ENCODE results near the gene SLC38A3.
A peak's percentile ranks its signal among the peaks of the same experiment; 100 is the strongest.

SLC38A3 gene

DNA sequence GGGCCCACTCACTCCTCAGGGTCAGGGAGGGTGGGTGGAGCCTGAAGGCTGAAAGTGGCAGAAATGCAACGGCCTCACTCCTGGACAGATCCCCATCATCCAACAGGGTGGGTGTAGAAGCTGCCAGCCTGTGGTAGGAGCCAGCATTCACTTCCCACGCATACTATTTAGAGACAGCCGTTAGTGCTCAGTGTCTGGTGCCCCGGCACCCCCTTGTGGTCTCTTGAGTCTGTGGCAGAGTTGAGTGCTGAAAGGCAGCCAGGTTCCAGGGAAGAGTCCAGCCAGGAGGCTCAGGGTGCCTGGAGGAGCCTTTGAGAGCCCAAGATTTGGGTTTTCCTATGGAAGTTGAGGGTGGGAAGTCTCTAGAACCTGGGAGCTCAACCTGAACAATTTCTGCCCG is 15.8 kb upstream of the SLC38A3 start:
- no peak overlapping the region for H3K4me3 ChIP-seq (ENCODE audit: low read depth, low read length)
- DNase-seq (ENCODE audit: low read depth) = peak; percentile 40

DNA sequence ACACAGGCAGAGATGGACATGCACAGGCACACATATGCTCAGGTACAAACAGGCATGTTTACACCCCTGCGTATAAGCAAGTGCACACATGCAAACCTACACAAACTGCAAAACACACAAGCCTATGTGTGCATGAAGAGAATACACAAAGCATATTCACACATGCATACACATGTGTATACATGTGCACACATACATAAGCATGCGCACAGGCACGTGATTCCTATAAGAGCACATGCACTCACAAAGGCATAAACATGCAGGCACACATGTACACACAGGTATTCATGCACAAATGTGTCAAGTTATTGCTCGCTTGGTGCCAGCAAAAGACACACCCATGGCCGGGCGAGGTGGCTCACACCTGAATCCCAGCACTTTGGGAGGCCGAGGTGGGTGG is 15.1 kb upstream of the SLC38A3 start:
- DNase-seq (ENCODE audit: low read depth) = no peak
- no peak overlapping the region for H3K4me3 ChIP-seq (ENCODE audit: low read depth, low read length)

DNA sequence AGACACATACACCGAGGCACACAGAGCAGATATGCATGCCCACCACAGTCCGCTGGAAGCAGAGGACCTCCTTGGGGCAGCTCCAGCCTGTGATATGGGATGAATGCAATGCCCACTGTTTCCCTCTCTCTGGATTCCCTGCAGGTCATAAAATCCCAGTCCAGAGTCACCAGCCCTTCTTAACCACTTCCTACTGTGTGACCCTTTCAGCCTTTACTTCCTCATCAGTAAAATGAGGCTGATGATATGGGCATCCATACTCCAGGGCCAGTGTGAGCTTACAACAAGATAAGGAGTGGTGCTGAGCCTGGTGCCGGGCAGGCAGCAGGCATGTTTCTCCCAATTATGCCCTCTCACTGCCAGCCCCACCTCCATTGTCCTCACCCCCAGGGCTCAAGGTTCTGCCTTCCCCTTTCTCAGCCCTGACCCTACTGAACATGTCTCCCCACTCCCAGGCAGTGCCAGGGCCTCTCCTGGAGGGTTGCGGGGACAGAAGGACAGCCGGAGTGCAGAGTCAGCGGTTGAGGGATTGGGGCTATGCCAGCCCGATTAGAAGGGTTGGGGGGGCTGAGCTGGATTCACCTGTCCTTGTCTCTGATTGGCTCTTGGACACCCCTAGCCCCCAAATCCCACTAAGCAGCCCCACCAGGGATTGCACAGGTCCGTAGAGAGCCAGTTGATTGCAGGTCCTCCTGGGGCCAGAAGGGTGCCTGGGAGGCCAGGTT is 14.0 kb upstream of the SLC38A3 start, which contains the start of gene GNAT1:
TSS of gene GNAT1 (plus strand) at position 675 of the 725 bp plus-strand sequence. CDS start 116 bp downstream, outside the sequence.
- DNase-seq (ENCODE audit: low read depth) = no peak
- H3K4me3 ChIP-seq (ENCODE audit: low read depth, low read length) = no peak within 1 kb of the TSS

DNA sequence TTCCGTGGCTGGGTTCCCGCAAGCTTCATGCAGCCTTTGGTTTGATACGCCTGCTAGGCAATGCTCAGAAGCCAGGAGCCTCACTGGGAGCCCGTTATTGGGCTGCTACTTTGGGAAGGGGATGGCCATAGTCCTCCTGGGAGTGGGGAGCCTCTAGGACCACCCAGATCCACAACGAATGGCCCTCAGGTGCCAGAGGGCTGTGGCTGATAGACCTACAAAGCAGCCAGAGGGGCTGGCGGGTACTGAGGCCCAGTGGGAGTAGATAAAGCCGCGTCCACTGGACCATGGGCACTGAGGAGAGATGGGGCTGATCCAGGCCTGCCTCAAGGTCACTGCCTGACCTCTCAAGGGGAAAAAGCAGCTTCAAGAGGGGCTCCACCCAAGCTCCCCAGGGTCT is 12.9 kb upstream of the SLC38A3 start:
- no peak for DNase-seq (ENCODE audit: low read depth)
- H3K4me3 ChIP-seq (ENCODE audit: low read depth, low read length) = no peak overlapping the region

GRCh38 chr3:50192689-50193141 is 12.4 kb upstream of the SLC38A3 start:
- DNase-seq (ENCODE audit: low read depth) = no peak
- H3K4me3 ChIP-seq (ENCODE audit: low read depth, low read length) = no peak overlapping the region

DNA sequence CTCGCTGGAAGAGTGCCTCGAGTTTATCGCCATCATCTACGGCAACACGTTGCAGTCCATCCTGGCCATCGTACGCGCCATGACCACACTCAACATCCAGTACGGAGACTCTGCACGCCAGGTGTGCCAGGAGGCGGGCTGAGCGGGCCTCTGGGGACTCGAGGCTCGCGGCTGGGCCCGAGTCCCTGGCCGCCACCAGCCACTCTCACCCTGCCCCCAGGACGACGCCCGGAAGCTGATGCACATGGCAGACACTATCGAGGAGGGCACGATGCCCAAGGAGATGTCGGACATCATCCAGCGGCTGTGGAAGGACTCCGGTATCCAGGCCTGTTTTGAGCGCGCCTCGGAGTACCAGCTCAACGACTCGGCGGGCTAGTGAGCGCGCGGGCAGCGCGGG is 11.8 kb upstream of the SLC38A3 start:
- no peak for DNase-seq (ENCODE audit: low read depth)
- H3K4me3 ChIP-seq (ENCODE audit: low read depth, low read length) = no peak overlapping the region

GRCh38 chr3:50193746-50194127 is 11.3 kb upstream of the SLC38A3 start:
- no peak for DNase-seq (ENCODE audit: low read depth)
- no peak overlapping the region for H3K4me3 ChIP-seq (ENCODE audit: low read depth, low read length)

DNA sequence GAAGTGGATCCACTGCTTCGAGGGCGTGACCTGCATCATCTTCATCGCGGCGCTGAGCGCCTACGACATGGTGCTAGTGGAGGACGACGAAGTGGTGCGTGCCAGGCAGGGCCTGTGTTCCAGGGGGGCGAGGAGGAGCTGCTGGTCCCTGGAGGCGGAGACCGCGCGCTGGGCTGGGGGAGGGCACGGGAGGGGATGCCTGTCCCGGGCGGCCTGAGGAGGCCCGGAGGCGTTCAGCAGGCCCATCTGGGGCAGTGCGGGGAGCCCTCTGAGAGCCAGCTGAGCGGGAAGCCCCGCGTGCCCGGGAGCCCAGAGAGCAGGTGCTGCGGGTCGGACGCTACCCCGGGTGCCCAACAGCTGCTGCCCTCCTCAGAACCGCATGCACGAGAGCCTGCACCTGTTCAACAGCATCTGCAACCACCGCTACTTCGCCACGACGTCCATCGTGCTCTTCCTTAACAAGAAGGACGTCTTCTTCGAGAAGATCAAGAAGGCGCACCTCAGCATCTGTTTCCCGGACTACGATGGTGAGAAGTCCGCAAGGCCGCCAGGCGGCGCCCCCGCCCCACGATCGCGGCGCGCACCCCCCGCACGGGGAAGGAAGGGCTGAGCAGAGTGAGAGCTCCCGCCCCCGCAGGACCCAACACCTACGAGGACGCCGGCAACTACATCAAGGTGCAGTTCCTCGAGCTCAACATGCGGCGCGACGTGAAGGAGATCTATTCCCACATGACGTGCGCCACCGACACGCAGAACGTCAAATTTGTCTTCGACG is 10.8 kb upstream of the SLC38A3 start:
- H3K4me3 ChIP-seq (ENCODE audit: low read depth, low read length) = no peak overlapping the region
- DNase-seq (ENCODE audit: low read depth) = peak; percentile 25

DNA sequence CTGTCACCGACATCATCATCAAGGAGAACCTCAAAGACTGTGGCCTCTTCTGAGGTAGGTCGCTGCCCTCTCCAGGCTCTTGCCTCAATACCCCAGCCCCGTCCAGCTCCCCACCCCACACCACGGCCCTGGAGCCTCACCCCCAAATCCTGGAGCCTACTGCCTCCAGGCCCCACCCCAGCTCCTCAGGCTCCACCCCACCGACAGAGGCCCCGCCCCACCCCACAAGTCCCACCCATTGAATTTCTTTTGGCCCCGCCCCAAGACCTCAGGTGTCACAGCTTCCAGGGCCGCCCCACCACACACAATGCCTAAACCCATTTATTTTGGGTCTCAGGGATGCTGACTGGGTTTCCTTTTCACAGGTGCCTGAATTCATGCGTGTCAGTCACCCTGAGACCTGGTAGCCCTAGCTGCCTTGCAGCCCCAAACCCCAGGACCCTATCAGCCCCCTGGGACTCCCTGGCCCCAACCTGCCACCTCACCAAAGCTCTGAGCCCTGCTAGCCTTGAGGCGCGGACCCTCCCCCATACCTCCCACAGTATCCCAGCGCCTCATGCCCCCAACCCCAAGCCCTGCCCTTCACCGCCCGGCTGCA is 10.1 kb upstream of the SLC38A3 start:
- DNase-seq (ENCODE audit: low read depth) = no peak
- no peak overlapping the region for H3K4me3 ChIP-seq (ENCODE audit: low read depth, low read length)

- no peak overlapping the region for H3K4me3 ChIP-seq (ENCODE audit: low read depth, low read length)
- no peak for DNase-seq (ENCODE audit: low read depth)
These were observed 9.4 kb upstream of the SLC38A3 start for GRCh38 chr3:50195501-50196252.

GRCh38 chr3:50196253-50196801 is 8.7 kb upstream of the SLC38A3 start:
- DNase-seq (ENCODE audit: low read depth) = no peak
- H3K4me3 ChIP-seq (ENCODE audit: low read depth, low read length) = no peak overlapping the region

DNA sequence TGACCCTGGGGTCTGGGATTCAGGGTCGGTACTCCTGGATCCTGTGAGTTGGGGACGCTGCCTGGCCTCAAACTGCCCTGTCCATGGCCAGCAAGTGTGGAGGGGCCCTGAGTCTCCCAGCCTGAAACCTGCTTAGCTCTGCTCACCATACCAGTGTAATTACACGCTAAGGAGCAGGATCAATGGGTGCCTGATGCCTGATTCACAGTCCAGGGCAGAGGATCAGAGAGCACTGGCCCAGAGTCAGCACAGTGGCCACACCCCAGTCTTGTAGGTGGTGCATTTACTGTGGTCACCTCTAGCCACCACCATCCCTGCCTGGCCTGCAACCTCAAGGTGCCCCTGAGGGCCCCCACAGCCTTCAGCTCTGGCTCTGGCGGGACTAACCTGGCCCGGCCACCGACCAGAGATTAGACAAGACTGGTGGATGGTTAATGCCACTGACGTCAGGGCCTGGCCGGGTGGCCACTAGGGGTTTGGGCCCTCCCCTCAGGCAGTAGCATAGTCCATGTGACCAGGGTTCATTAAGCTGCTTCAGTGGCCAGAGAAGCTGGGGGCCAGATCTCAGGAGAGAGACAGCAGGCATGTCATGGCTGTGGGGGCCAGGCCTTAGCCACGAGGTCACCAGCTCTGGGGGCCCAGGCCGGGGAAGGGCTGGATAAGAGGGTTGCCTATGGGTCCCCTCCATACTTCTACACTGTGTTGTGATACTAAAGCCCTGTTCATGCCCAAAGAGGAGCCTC is 3.3 kb upstream of the SLC38A3 start:
- no peak overlapping the region for H3K4me3 ChIP-seq (ENCODE audit: low read depth, low read length)
- no peak for DNase-seq (ENCODE audit: low read depth)

DNA sequence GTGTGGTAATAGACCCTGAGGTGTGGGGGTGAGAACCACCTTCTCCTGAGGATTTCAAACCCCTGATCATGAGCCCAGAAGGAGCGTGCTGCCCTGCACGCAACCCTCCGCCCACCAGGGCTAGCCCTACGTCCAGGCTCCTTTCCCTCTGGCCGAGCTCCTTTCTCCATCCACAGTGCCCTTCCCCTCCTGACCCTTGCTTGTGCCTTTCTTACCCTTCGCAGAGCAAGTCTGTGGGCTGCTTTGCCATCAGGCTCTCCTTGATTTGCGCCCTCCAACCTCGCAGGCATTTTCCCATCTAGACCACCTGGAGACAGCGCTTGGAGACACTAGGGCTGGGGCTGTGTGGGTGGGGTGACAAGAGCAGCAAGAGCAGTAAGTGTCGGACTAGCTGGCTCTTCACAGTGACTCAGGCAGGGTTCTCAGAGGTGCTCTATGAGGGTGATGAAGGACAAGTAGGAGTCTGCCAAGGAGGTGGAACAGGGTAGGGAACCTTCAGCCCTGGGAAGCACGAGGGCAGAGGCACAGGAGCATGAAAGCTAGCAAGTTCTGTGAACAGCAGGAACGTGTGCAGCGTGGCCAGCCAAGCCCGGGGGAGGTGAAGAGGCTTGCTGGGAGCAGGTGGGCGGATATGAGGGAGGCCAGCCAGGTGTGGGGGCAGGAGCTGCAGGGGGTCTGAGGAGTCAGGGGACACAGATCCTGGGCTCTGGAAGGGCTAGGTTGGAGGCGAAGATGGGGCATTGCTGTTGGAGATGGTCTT is 2.5 kb upstream of the SLC38A3 start:
- DNase-seq (ENCODE audit: low read depth) = no peak
- H3K4me3 ChIP-seq (ENCODE audit: low read depth, low read length) = no peak overlapping the region

GRCh38 chr3:50203113-50203808 is 1.8 kb upstream of the SLC38A3 start:
- H3K4me3 ChIP-seq (ENCODE audit: low read depth, low read length) = no peak overlapping the region
- DNase-seq (ENCODE audit: low read depth) = peak; percentile 21

DNA sequence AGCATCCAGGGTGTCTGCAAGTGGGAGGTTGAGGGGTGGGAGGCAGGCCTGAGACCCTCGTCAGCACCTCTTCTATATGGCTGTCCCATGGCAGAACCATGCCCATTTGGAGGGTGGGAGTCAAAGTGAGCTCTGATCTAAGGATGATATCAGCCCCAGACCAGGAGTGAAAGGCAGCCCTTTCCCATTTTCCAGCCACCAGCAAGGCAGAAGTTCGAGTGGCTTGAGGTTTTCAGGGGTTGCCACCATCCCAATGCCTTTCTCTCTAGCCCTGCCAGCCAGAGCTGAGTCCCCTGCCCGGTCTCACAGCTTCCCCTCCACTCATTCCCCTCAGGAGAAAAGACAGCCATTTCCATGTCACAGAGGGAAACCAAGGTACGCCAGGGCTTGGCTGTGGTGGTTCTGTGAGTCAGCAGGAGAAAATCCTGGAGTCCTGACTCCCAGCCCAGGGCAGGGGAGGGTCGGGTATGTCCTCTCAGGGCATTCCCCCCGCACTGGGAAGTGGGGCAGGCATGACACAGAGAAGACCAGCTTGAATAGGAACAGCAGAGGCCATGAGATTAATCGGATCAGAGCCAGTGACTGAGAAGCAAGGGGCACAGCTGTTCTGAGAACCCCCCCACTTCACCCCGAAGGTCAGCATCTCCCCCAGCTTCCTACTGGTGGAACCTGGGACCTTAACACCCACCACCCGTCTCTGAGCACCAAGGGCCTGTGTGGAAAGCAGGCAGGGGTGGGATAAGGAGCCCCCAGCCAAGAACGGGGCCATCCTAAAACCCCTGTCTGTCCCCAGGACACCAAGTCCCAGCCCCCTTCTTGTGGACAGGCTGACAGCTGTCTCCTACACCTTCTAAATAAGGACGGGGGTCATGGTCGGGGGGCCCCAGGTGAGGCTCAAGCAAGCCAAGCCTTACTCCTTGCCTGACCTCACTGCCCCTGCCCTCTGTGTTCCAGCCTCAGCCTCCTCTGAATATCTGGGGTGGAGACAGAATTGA is 965 bp upstream of the SLC38A3 start:
- H3K4me3 ChIP-seq (ENCODE audit: low read depth, low read length) = no peak overlapping the region
- DNase-seq (ENCODE audit: low read depth) = no peak

DNA sequence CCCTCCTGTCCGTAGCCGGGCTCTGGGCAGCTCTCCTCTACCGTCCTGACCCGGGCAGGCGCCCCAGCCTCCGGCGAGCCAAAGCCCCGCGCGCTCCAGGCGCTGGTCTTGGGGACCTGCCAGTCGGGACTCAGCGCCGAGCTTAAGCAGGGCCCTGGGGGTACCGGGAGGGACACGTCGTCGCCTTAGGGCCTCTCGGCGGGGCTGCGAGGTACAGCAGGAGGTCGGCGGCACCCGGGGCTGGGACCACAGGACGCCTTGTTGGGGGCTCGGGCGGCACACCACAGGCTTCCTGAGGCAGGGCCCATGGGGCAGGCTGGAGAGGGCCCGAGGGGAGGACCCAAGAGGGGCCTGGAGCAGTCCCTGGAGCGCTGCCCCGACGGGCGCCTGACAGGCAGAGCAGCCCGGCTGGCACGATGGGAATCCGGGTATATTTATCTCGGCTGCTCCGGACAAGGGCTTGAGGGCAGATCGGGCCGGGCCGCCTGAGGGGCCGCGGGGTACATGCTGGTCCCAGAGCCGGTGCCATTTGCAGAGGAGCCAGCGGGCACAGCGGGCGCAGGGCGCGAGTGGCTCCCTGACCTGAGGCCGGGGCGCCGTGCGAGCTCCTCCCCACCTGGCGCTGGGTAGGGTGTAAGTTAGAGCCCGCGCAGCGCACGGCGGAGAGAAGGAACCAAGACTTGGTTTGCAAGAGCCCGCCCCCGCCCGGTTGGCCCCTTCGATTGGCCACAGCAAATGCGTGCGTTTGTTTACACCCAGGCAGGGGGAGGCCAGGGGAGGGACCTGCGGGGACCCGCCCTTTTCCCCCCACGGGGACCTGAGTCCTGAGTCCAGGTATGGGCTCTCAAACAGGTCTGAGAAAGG is 574 bp downstream of the SLC38A3 start:
- peak overlapping the region; percentile 31 for H3K4me3 ChIP-seq (ENCODE audit: low read depth, low read length)
- no peak for DNase-seq (ENCODE audit: low read depth)

Measured in skeletal muscle cell (primary cell).